Nephron (organoid): ENCODE measurements around the gene ABHD17B.
"Not testable (repeated sequence)": the region's sequence is repeated elsewhere in the genome, so short reads cannot be mapped to it uniquely, and the experiment has no call there.

Experiments used
- H3K27ac Mint-ChIP-seq, 3 experiments: 2 replicates each; pipeline ENCODE4 v1.8.0; 2020; ENCODE audit warnings: mixed read lengths in 3 of 3, mild to moderate bottlenecking in 2 of 3, moderate library complexity in 1 of 3
- H3K27me3 Mint-ChIP-seq: 2 replicates; pipeline ENCODE4 v1.8.0; 2021; ENCODE audit warnings: low read depth, mild to moderate bottlenecking, moderate library complexity, mixed read lengths
- H3K36me3 Mint-ChIP-seq: 2 replicates; pipeline ENCODE4 v1.8.0; 2020; ENCODE audit warnings: low read depth, mixed read lengths
- H3K4me1 Mint-ChIP-seq: 2 replicates; pipeline ENCODE4 v1.8.0; 2020; ENCODE audit warnings: mixed read lengths
- H3K4me3 Mint-ChIP-seq, 3 experiments: 2 replicates each; pipeline ENCODE4 v1.8.0; 2020; ENCODE audit warnings: mild to moderate bottlenecking in 3 of 3, mixed read lengths in 3 of 3, moderate library complexity in 2 of 3
- H3K9me3 Mint-ChIP-seq: 2 replicates; pipeline ENCODE4 v1.8.0; 2020; ENCODE audit warnings: mixed read lengths
- CTCF ChIP-seq, 3 experiments: fragments of 200-600 bp; sonication (generic); IDR thresholded peaks; one replicate each; pipeline ENCODE4 v1.5.0; 2021; ENCODE audit warnings: antibody characterized with exemption in 3 of 3; ENCODE audit not compliant: unreplicated experiment in 3 of 3

Gene ABHD17B

GRCh38 chr9:71910650-71911060 is 338 bp downstream of the ABHD17B start:
- peak overlapping the region; percentile 97 to 99 (median 98) for H3K4me3 Mint-ChIP-seq

GRCh38 chr9:71909887-71910649 is 925 bp downstream of the ABHD17B start:
- peaks cover 59% of the 10 kb centered on the region for H3K4me1 Mint-ChIP-seq
- H3K36me3 Mint-ChIP-seq, result peaks cover 10% of the 10 kb centered on the region
- no peaks in the 10 kb centered on the region for H3K9me3 Mint-ChIP-seq
- no peaks in the 10 kb centered on the region for H3K27me3 Mint-ChIP-seq
- H3K4me3 Mint-ChIP-seq, result peak overlapping the region; percentile 97 to 99 (median 98)
- H3K27ac Mint-ChIP-seq, result peak overlapping the region; percentile 81 to 98 (median 95)
- no peak for TF ChIP-seq CTCF (IDR thresholded peaks at IDR 0.05; ENCODE audit: unreplicated experiment in 3 of 3)

More at GRCh38 chr9:71910650-71911060, 338 bp downstream of the ABHD17B start:
- Mint-ChIP-seq H3K27me3 (no peaks in the 10 kb centered on the region), H3K36me3 (peaks cover 6% of the 10 kb centered on the region), H3K4me1 (peaks cover 61% of the 10 kb centered on the region), H3K9me3 (no peaks in the 10 kb centered on the region), H3K27ac (peak overlapping the region; percentile 95 to 98 (median 96))
- TF ChIP-seq CTCF (IDR thresholded peaks at IDR 0.05; ENCODE audit: unreplicated experiment in 3 of 3), result no peak

GRCh38 chr9:71908825-71909224 is 2.2 kb downstream of the ABHD17B start:
- Mint-ChIP-seq H3K4me1 (peaks cover 49% of the 10 kb centered on the region), H3K9me3 (no peaks in the 10 kb centered on the region), H3K27ac (peak overlapping the region; percentile 81 to 98 (median 95)), H3K4me3 (peak overlapping the region; percentile 97 to 99 (median 98)), H3K36me3 (peaks cover 15% of the 10 kb centered on the region), H3K27me3 (no peaks in the 10 kb centered on the region)
- no peak for TF ChIP-seq CTCF (IDR thresholded peaks at IDR 0.05; ENCODE audit: unreplicated experiment in 3 of 3)

DNA sequence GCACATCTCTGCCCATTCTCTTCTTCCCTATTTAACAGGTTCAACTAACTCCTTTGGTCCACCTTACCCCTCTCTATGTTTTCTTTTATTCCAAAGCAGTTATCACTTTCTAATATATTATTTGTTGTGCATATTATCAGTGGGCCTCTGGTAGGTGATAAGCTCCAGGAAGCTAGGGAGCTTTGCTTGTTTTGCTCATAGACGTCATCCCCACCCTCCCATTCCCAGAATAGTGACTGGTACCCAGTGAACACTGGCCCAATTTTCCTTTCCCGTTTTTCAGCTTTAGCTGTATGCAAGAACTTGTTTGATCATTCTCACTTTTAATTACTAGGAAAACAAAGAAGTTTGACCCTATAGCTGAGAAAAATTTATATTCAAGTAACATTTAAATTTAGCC is 6.9 kb downstream of the ABHD17B start:
- no peak for TF ChIP-seq CTCF (IDR thresholded peaks at IDR 0.05; ENCODE audit: unreplicated experiment in 3 of 3)
- H3K9me3 Mint-ChIP-seq, result no peaks in the 10 kb centered on the region
- H3K36me3 Mint-ChIP-seq, result peaks cover 20% of the 10 kb centered on the region
- H3K4me1 Mint-ChIP-seq, result peaks cover 16% of the 10 kb centered on the region
- no peaks in the 10 kb centered on the region for H3K27me3 Mint-ChIP-seq
- no peak overlapping the region for H3K4me3 Mint-ChIP-seq
- no peak overlapping the region for H3K27ac Mint-ChIP-seq

- no peak for TF ChIP-seq CTCF (IDR thresholded peaks at IDR 0.05; ENCODE audit: unreplicated experiment in 3 of 3)
These were observed 9.0 kb downstream of the ABHD17B start for GRCh38 chr9:71901695-71902597.

GRCh38 chr9:71898756-71899155 is 12.2 kb downstream of the ABHD17B start:
- not testable (repeated sequence) for H3K9me3 Mint-ChIP-seq, H3K27me3 Mint-ChIP-seq, H3K4me3 Mint-ChIP-seq, H3K27ac Mint-ChIP-seq
- Mint-ChIP-seq H3K4me1 (peaks cover 19% of the 10 kb centered on the region), H3K36me3 (peaks cover 14% of the 10 kb centered on the region)

More at GRCh38 chr9:71901695-71902597, 9.0 kb downstream of the ABHD17B start:
- no peaks in the 10 kb centered on the region for H3K9me3 Mint-ChIP-seq
- no peak overlapping the region for H3K4me3 Mint-ChIP-seq
- no peak overlapping the region for H3K27ac Mint-ChIP-seq
- H3K36me3 Mint-ChIP-seq, result peaks cover 24% of the 10 kb centered on the region
- H3K27me3 Mint-ChIP-seq, result no peaks in the 10 kb centered on the region
- peaks cover 12% of the 10 kb centered on the region for H3K4me1 Mint-ChIP-seq
